GM13977 (cell line): Measurements from ENCODE around the gene ZG16.
A peak's percentile ranks its signal among the peaks of the same experiment; 100 is the strongest.
"Not testable (repeated sequence)": the region's sequence is repeated elsewhere in the genome, so short reads cannot be mapped to it uniquely, and the experiment has no call there.

Experiments used
- DNase-seq: peaks from one replicate; pipeline ENCODE4 v3.0.0; 2012; ENCODE audit warnings: low spot score
- CTCF ChIP-seq: IDR thresholded peaks from 2 replicates; pipeline ENCODE4 v1.5.1; 2012; ENCODE audit warnings: mild to moderate bottlenecking, control low read depth; ENCODE audit not compliant: insufficient read depth; ENCODE audit errors: extremely low read depth, missing control alignments
- in situ Hi-C: fragments of 300-500 bp; cut with MboI; formaldehyde crosslinking; loops from one replicate; pipeline ENCODE4 v1.12.0; 2022; ENCODE audit warnings: low sequenced_read_pairs, low pct_unique_long_range_greater_than_20kb, mixed read lengths, inconsistent platforms; ENCODE audit not compliant: unreplicated experiment

ZG16 gene

GRCh38 chr16:29736764-29737163, 41.3 kb upstream of the ZG16 start:
- no peak for TF ChIP-seq CTCF
- no peak for DNase-seq
- in situ Hi-C loops: loop anchor here (10.0 kb wide), 1 partner anchor 48 kb away; no protein-coding TSS in a partner anchor

GRCh38 chr16:29737713-29738112, 40.3 kb upstream of the ZG16 start:
- no peak for DNase-seq
- no peak for TF ChIP-seq CTCF
- in situ Hi-C loops: loop anchor here (10.0 kb wide), 1 partner anchor 47 kb away; no protein-coding TSS in a partner anchor

- no peak for TF ChIP-seq CTCF
- peak; percentile 69 for DNase-seq
- in situ Hi-C loops: loop anchor here (10.0 kb wide), 1 partner anchor 46 kb away; no protein-coding TSS in a partner anchor
Observed at GRCh38 chr16:29738514-29738913, 39.5 kb upstream of the ZG16 start.

GRCh38 chr16:29739927-29740629, 38.0 kb upstream of the ZG16 start:
- in situ Hi-C loops: loop anchor here (10.0 kb wide), 1 partner anchor 45 kb away; no protein-coding TSS in a partner anchor
- not testable (repeated sequence) for DNase-seq

GRCh38 chr16:29740630-29741015, 37.4 kb upstream of the ZG16 start:
- in situ Hi-C loops, DNase-seq: not testable (repeated sequence)

GRCh38 chr16:29742683-29743275, 35.3 kb upstream of the ZG16 start:
- in situ Hi-C loops: no loop called here
- TF ChIP-seq CTCF: no peak
- no peak for DNase-seq

GRCh38 chr16:29743475-29743826, 34.6 kb upstream of the ZG16 start:
- TF ChIP-seq CTCF: no peak
- in situ Hi-C loops: no loop called here
- DNase-seq: no peak
